Panc1 (cell line): ENCODE data around the gene ACTBL2. TPM values are rescaled to one million over a fixed set of nuclear protein-coding genes. Genes with fewer than 3 reads are reported as not detected.
"Not testable (repeated sequence)": the region's sequence is repeated elsewhere in the genome, so short reads cannot be mapped to it uniquely, and the experiment has no call there.

Experiments used
- ATAC-seq: fragments of 200-7000 bp; cut with Tn5 transposase; 2 replicates; pipeline ENCODE4 v1.9.1; 2020; ENCODE audit warnings: mild to moderate bottlenecking, moderate library complexity
- BruUV-seq: library from RNA; stranded (reverse); fragments of 400-500 nt; replicated peaks from 2 replicates; lab custom pipeline; 2021; lab: Mats Ljungman, UMichigan
- CTCF ChIA-PET: fragments of 300-600 bp; sonication (Branson Sonifier 250); formaldehyde crosslinking; loops from one replicate; lab custom pipeline; 2022; ENCODE audit warnings: antibody characterized with exemption; lab: Charles Lee
- POLR2A ChIA-PET: fragments of 300-600 bp; sonication (Branson Sonifier 250); formaldehyde crosslinking; loops from one replicate; lab custom pipeline; 2022; ENCODE audit warnings: antibody characterized with exemption; lab: Charles Lee
- DNase-seq: peaks from one replicate; pipeline ENCODE4 v3.0.0-alpha.2; 2010; ENCODE audit warnings: low read depth, low spot score
- H3K27ac ChIP-seq: 2 replicates; pipeline ENCODE4 v1.5.1; 2011; ENCODE audit warnings: mild to moderate bottlenecking, low read length, inconsistent platforms
- H3K27me3 ChIP-seq: fragments of 200-500 bp; sonication (Bioruptor generic); 2 replicates; pipeline ENCODE4 v1.6.0; 2014; ENCODE audit warnings: low read length, inconsistent platforms; ENCODE audit not compliant: control insufficient read depth, insufficient read depth
- H3K36me3 ChIP-seq: fragments of 200-500 bp; sonication (Bioruptor generic); 2 replicates; pipeline ENCODE4 v1.5.1; 2014; ENCODE audit warnings: inconsistent platforms, mild to moderate bottlenecking, low read length, moderate library complexity; ENCODE audit not compliant: control insufficient read depth, insufficient read depth
- H3K4me1 ChIP-seq: 2 replicates; pipeline ENCODE4 v1.5.1; 2011; ENCODE audit warnings: inconsistent platforms, mild to moderate bottlenecking, low read length, moderate library complexity; ENCODE audit not compliant: control insufficient read depth, insufficient read depth
- H3K4me3 ChIP-seq, 2 experiments: 2 replicates each; pipeline ENCODE4 v1.5.1; 2011 to 2012; ENCODE audit warnings: low read depth in 2 of 2, low read length in 2 of 2, mild to moderate bottlenecking in 2 of 2, inconsistent platforms in 1 of 2, moderate library complexity in 1 of 2
- H3K9me3 ChIP-seq: fragments of 200-500 bp; sonication (Bioruptor generic); 2 replicates; pipeline ENCODE4 v1.5.1; 2014; ENCODE audit warnings: low read depth, mild to moderate bottlenecking, inconsistent platforms, low read length, moderate library complexity; ENCODE audit not compliant: control insufficient read depth, insufficient read depth
- POLR2AphosphoS5 ChIP-seq: IDR thresholded peaks from 2 replicates; pipeline ENCODE4 v1.6.1; 2012; ENCODE audit warnings: mild to moderate bottlenecking, low read depth, low read length, moderate library complexity
- SIN3A ChIP-seq: IDR thresholded peaks from 2 replicates; pipeline ENCODE4 v1.6.1; 2012; ENCODE audit warnings: low read depth, mild to moderate bottlenecking, low read length, moderate library complexity, borderline replicate concordance; ENCODE audit not compliant: insufficient read depth
- TCF7L2 ChIP-seq: IDR thresholded peaks from 2 replicates; pipeline ENCODE4 v1.6.1; 2011; ENCODE audit warnings: mild to moderate bottlenecking, low read depth, low read length, inconsistent platforms
- in situ Hi-C: cut with HindIII; loops from 2 replicates; pipeline ENCODE4 v1.10.0; 2016; ENCODE audit warnings: low sequenced_read_pairs, low pct_unique_long_range_greater_than_20kb
- intact Hi-C: fragments of 100-400 bp; cut with micrococcal nuclease; formaldehyde crosslinking; loops from one replicate; pipeline ENCODE4 v1.10.0; 2022; ENCODE audit not compliant: unreplicated experiment
- total RNA-seq: library from RNA; stranded (reverse); gene quantifications from one replicate; pipeline ENCODE4 v1.2.1, GENCODE V29; 2021; ENCODE audit not compliant: unreplicated experiment
- TF ChIP-seq, protein P1 (sequence below), 2 experiments: IDR thresholded peaks; 2 replicates each; pipeline ENCODE4 v1.6.1; 2011 to 2012; ENCODE audit warnings: low read depth in 2 of 2, control low read depth in 1 of 2, low read length in 1 of 2, mild to moderate bottlenecking in 1 of 2, moderate library complexity in 1 of 2; ENCODE audit not compliant: insufficient read depth in 1 of 2
- TF ChIP-seq, protein P2 (sequence below): fragments of 450-650 bp; IDR thresholded peaks from 2 replicates; pipeline ENCODE4 v1.5.1; 2017; ENCODE audit warnings: mild to moderate bottlenecking

The ACTBL2 gene
- total RNA-seq, 1 experiment from 2014 or later = not detected

DNA sequence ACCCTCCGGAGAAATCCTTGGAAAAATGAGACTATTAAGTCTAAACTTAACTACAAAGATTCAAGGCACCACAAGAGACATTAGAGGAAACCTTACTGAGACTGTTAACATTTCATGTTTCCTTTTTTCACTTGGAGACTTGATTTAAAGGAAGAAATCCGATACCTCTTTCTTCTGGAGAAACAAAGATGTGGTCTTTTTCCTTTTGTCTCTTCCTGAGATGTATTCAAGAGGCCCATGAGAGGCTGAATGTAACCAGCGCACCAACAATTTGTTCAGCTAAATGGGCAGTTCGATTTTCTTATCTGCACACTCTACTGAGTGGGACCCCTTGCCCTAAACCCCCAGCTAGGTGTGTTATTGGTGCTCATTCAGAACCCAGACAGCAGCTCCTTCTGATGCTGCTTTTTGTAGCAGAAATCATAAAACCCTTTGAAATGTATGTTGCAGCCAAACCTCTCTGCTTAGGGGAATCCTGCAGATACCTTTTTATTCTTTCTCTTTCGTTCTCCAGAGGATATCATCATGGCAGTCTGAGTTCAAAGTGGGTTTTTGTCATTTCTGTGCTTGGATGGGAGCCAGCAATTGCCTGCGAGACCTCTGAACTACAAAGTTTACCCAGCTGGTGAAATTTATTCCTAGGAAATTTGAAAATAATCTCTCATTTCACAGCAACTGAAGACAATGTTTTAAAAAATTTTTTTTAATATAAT, 41.9 kb upstream of the ACTBL2 start:
- H3K27me3 ChIP-seq = no peaks in the 10 kb centered on the region
- H3K36me3 ChIP-seq = no peaks in the 10 kb centered on the region
- DNase-seq (no peak), ATAC-seq (no peak)
- H3K9me3 ChIP-seq = no peaks in the 10 kb centered on the region; the same call in 1 of the 2 replicates
- ChIA-PET POLR2A (no interaction called here), CTCF (no interaction called here)
- intact Hi-C loops = no loop called here
- H3K4me1 ChIP-seq = no peaks in the 10 kb centered on the region
- BruUV-seq = no TSS peak
- H3K27ac ChIP-seq = no peak overlapping the region; the same call in 1 of the 2 replicates
- in situ Hi-C loops = no loop called here
- TF ChIP-seq TCF7L2 (no peak), SIN3A (no peak), POLR2AphosphoS5 (no peak)
- TF ChIP-seq, protein P1, sequence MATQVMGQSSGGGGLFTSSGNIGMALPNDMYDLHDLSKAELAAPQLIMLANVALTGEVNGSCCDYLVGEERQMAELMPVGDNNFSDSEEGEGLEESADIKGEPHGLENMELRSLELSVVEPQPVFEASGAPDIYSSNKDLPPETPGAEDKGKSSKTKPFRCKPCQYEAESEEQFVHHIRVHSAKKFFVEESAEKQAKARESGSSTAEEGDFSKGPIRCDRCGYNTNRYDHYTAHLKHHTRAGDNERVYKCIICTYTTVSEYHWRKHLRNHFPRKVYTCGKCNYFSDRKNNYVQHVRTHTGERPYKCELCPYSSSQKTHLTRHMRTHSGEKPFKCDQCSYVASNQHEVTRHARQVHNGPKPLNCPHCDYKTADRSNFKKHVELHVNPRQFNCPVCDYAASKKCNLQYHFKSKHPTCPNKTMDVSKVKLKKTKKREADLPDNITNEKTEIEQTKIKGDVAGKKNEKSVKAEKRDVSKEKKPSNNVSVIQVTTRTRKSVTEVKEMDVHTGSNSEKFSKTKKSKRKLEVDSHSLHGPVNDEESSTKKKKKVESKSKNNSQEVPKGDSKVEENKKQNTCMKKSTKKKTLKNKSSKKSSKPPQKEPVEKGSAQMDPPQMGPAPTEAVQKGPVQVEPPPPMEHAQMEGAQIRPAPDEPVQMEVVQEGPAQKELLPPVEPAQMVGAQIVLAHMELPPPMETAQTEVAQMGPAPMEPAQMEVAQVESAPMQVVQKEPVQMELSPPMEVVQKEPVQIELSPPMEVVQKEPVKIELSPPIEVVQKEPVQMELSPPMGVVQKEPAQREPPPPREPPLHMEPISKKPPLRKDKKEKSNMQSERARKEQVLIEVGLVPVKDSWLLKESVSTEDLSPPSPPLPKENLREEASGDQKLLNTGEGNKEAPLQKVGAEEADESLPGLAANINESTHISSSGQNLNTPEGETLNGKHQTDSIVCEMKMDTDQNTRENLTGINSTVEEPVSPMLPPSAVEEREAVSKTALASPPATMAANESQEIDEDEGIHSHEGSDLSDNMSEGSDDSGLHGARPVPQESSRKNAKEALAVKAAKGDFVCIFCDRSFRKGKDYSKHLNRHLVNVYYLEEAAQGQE (IDR thresholded peaks at IDR 0.05; ENCODE audit: insufficient read depth in 1 of 2, low read depth in 2 of 2, low read length in 1 of 2) = no peak
- TF ChIP-seq, protein P2, sequence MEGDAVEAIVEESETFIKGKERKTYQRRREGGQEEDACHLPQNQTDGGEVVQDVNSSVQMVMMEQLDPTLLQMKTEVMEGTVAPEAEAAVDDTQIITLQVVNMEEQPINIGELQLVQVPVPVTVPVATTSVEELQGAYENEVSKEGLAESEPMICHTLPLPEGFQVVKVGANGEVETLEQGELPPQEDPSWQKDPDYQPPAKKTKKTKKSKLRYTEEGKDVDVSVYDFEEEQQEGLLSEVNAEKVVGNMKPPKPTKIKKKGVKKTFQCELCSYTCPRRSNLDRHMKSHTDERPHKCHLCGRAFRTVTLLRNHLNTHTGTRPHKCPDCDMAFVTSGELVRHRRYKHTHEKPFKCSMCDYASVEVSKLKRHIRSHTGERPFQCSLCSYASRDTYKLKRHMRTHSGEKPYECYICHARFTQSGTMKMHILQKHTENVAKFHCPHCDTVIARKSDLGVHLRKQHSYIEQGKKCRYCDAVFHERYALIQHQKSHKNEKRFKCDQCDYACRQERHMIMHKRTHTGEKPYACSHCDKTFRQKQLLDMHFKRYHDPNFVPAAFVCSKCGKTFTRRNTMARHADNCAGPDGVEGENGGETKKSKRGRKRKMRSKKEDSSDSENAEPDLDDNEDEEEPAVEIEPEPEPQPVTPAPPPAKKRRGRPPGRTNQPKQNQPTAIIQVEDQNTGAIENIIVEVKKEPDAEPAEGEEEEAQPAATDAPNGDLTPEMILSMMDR = no peak
- H3K4me3 ChIP-seq = no peak overlapping the region

DNA sequence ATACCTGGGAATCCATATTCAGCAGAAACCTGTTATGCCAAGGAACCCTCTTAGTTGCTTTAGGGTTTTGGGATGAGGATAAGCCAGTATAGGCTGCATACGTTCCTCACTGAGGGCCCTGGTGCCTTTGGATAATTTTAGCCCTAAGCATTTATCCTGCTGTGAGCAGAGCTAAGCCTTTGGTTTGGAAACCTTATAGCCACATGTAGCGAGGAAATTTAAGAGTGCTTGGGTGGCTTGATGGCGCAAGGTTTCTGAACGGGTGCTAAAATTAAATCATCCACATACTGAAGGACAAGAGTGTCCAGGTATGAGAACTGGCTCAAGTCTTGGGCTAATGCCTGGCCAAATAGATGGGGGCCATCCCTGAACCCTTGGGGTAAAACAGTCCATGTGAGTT, 39.9 kb upstream of the ACTBL2 start:
- intact Hi-C loops, H3K9me3 ChIP-seq, H3K27me3 ChIP-seq, H3K36me3 ChIP-seq, CTCF ChIA-PET, DNase-seq, BruUV-seq, POLR2A ChIA-PET, H3K4me1 ChIP-seq, in situ Hi-C loops, H3K27ac ChIP-seq, ATAC-seq, H3K4me3 ChIP-seq: not testable (repeated sequence)

DNA sequence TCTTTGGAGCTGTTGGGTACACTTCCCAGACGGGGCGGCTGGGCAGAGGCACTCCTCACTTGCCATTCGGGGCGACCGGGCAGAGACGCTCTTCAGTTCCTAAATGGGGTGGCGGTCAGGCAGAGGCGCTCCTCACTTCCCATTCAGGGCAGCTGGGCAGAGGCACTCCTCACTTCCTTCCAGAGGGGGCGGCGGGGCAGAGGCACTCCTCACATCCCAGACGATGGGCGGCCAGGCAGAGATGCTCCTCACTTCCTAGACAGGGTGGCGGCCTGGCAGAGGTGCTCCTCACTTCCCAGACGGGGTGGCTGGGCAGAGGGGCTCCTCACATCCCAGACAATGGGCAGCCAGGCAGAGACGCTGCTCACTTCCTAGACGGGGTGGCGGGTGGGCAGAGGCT, 35.8 kb upstream of the ACTBL2 start:
- CTCF ChIA-PET, H3K27ac ChIP-seq, H3K27me3 ChIP-seq, ATAC-seq, H3K9me3 ChIP-seq, in situ Hi-C loops, intact Hi-C loops, H3K4me3 ChIP-seq, POLR2A ChIA-PET, H3K4me1 ChIP-seq, BruUV-seq, H3K36me3 ChIP-seq, DNase-seq: not testable (repeated sequence)
